Keratinocyte (primary cell): Measurements from ENCODE around the gene AAR2. TPM values are rescaled to one million over a fixed set of nuclear protein-coding genes. Genes with fewer than 3 reads are reported as not detected.

Source experiments
- DNase-seq: peaks from one replicate; pipeline ENCODE4 v3.0.0-alpha.2; 2011; ENCODE audit warnings: low read depth, missing footprints, low spot score
- FAIRE-seq: peaks from 2 replicates; lab custom pipeline; 2011; peaks lifted over from hg19 to GRCh38; lab: Jason Lieb, UNC
- H2AFZ ChIP-seq: 2 replicates; pipeline ENCODE4 v1.6.0; 2012; ENCODE audit warnings: low read length, control low read depth, inconsistent platforms; ENCODE audit not compliant: control insufficient read depth
- H3K27ac ChIP-seq: 2 replicates; pipeline ENCODE4 v1.5.1; 2011; ENCODE audit warnings: low read length; ENCODE audit not compliant: control insufficient read depth, insufficient read depth
- H3K27me3 ChIP-seq: 3 replicates; pipeline ENCODE4 v1.6.0; 2011; ENCODE audit warnings: low read length; ENCODE audit not compliant: control insufficient read depth, insufficient read depth; ENCODE audit errors: extremely low read depth
- H3K36me3 ChIP-seq, 2 experiments: 2 replicates in 1 of 2; 3 replicates in 1 of 2; pipeline ENCODE4 v1.5.1; 2011; ENCODE audit warnings: low read length in 2 of 2, mild to moderate bottlenecking in 1 of 2; ENCODE audit not compliant: control insufficient read depth in 2 of 2, insufficient read depth in 2 of 2; ENCODE audit errors: extremely low read depth in 1 of 2
- H3K4me1 ChIP-seq: 3 replicates; pipeline ENCODE4 v1.5.1; 2011; ENCODE audit warnings: low read length; ENCODE audit not compliant: control insufficient read depth, insufficient read depth; ENCODE audit errors: extremely low read depth
- H3K4me2 ChIP-seq: 3 replicates; pipeline ENCODE4 v1.6.0; 2011; ENCODE audit warnings: low read depth, low read length; ENCODE audit not compliant: control insufficient read depth, insufficient read depth; ENCODE audit errors: extremely low read depth
- H3K4me3 ChIP-seq, 3 experiments: fragments of 200-600 bp in 1 of 3; sonication (generic) in 1 of 3; 2 replicates in 2 of 3; 3 replicates in 1 of 3; pipeline ENCODE4 v1.5.1; 2011 to 2016; ENCODE audit warnings: low read length in 3 of 3, mild to moderate bottlenecking in 3 of 3, control low read depth in 2 of 3, inconsistent platforms in 1 of 3, low read depth in 1 of 3, mixed read lengths in 1 of 3, mixed run types in 1 of 3, moderate library complexity in 1 of 3; ENCODE audit not compliant: control insufficient read depth in 2 of 3, insufficient read depth in 2 of 3; ENCODE audit errors: extremely low read depth in 1 of 3
- H3K79me2 ChIP-seq: 2 replicates; pipeline ENCODE4 v1.6.0; 2012; ENCODE audit warnings: low read length; ENCODE audit not compliant: control insufficient read depth, insufficient read depth
- H3K9ac ChIP-seq: 3 replicates; pipeline ENCODE4 v1.6.0; 2011; ENCODE audit warnings: low read length; ENCODE audit not compliant: control insufficient read depth, insufficient read depth; ENCODE audit errors: extremely low read depth
- H3K9me1 ChIP-seq: 3 replicates; pipeline ENCODE4 v1.6.0; 2011; ENCODE audit warnings: low read length; ENCODE audit not compliant: control insufficient read depth, insufficient read depth; ENCODE audit errors: extremely low read depth
- H3K9me3 ChIP-seq: 2 replicates; pipeline ENCODE4 v1.5.1; 2012; ENCODE audit warnings: low read depth, low read length; ENCODE audit not compliant: control insufficient read depth
- H4K20me1 ChIP-seq: 3 replicates; pipeline ENCODE4 v1.6.0; 2011; ENCODE audit warnings: low read length; ENCODE audit not compliant: control insufficient read depth, insufficient read depth; ENCODE audit errors: extremely low read depth
- EZH2 ChIP-seq: IDR thresholded peaks from one replicate; pipeline ENCODE4 v1.6.1; 2012; ENCODE audit warnings: inconsistent platforms, mild to moderate bottlenecking, low read length, moderate library complexity
- dilution Hi-C: fragments of 300-500 bp; cut with MboI; formaldehyde crosslinking; loops from one replicate; pipeline ENCODE4 v1.7.0; 2020; ENCODE audit warnings: low sequenced_read_pairs; ENCODE audit not compliant: extremely low pct_ligation_motif_present
- polyA plus RNA-seq, 5 experiments: library from polyadenylated mRNA; depleted of rRNA in 3 of 5; stranded (reverse) in 3 of 5; stranded (forward) in 1 of 5; unstranded in 1 of 5; fragments of >200 nt; gene quantifications; 1 replicate in 1 of 5; 2 replicates in 3 of 5; 3 replicates in 1 of 5; pipeline versions ENCODE4 v1.2.1 to v1.2.3, GENCODE V29; 2011 to 2012; ENCODE audit warnings: missing spikeins in 2 of 5, low read depth in 1 of 5, low replicate concordance in 1 of 5
- TF ChIP-seq, protein P1 (sequence below), 3 experiments: IDR thresholded peaks in 1 of 3; conservative IDR thresholded peaks in 1 of 3; optimal IDR thresholded peaks in 1 of 3; 2 replicates in 2 of 3; 3 replicates in 1 of 3; pipeline versions ENCODE3 to v1.5.1; 2011; ENCODE audit warnings: low read length in 3 of 3, mild to moderate bottlenecking in 3 of 3, moderate library complexity in 2 of 3, control low read depth in 1 of 3, inconsistent platforms in 1 of 3; ENCODE audit not compliant: insufficient read depth in 2 of 3; ENCODE audit errors: extremely low read depth in 1 of 3

Gene AAR2
- polyA plus RNA-seq, 1 donor (not counting 4 experiments of a cell fraction or from before 2014, with no cell fraction given), result 20.1 TPM

DNA sequence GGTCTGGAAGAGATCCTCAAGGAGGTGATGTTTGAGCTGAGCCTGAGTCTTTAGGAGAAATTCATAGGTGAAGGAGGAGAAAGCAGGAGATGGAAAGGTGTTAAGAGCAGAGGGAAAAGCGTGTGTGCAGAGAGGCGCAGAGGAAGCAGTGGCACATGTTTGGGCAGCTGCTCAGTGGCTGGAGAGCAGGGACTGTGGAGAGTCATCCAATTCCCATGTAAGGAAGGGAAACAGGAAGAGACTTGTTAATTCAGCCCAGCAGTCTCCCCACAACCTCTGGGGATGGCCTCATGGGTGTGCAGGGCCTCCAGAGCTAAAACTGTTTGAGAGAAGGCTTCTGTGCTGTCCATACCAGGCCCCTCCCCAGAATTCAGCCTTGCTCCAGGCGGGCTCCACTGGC, 16.2 kb downstream of the AAR2 start:
- TF ChIP-seq EZH2, result no peak
- TF ChIP-seq, protein P1, sequence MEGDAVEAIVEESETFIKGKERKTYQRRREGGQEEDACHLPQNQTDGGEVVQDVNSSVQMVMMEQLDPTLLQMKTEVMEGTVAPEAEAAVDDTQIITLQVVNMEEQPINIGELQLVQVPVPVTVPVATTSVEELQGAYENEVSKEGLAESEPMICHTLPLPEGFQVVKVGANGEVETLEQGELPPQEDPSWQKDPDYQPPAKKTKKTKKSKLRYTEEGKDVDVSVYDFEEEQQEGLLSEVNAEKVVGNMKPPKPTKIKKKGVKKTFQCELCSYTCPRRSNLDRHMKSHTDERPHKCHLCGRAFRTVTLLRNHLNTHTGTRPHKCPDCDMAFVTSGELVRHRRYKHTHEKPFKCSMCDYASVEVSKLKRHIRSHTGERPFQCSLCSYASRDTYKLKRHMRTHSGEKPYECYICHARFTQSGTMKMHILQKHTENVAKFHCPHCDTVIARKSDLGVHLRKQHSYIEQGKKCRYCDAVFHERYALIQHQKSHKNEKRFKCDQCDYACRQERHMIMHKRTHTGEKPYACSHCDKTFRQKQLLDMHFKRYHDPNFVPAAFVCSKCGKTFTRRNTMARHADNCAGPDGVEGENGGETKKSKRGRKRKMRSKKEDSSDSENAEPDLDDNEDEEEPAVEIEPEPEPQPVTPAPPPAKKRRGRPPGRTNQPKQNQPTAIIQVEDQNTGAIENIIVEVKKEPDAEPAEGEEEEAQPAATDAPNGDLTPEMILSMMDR (optimal IDR thresholded peaks at IDR 0.05 in 1 of 3, IDR thresholded peaks at IDR 0.05 in 1 of 3, conservative IDR thresholded peaks at IDR 0.05 in 1 of 3; ENCODE audit: extremely low read depth in 1 of 3, insufficient read depth in 2 of 3, low read length in 3 of 3), result no peak
- no peak overlapping the region for H3K4me3 ChIP-seq
- DNase-seq (no peak), FAIRE-seq (peak; percentile 91)
- no peak overlapping the region for H3K9ac ChIP-seq
- no peak overlapping the region for H3K27ac ChIP-seq
- H3K36me3 ChIP-seq, result peaks cover 11 to 25% of the 10 kb centered on the region in 2 experiments
- peaks cover 25% of the 10 kb centered on the region for H3K4me1 ChIP-seq
- dilution Hi-C loops, result no loop called here
- no peaks in the 10 kb centered on the region for H3K9me1 ChIP-seq
- H2AFZ ChIP-seq, result no peak overlapping the region
- H4K20me1 ChIP-seq, result no peaks in the 10 kb centered on the region
- H3K79me2 ChIP-seq, result peaks cover 22% of the 10 kb centered on the region
- H3K4me2 ChIP-seq, result peak overlapping the region; percentile 39
- no peaks in the 10 kb centered on the region for H3K27me3 ChIP-seq
- H3K9me3 ChIP-seq, result no peaks in the 10 kb centered on the region

DNA sequence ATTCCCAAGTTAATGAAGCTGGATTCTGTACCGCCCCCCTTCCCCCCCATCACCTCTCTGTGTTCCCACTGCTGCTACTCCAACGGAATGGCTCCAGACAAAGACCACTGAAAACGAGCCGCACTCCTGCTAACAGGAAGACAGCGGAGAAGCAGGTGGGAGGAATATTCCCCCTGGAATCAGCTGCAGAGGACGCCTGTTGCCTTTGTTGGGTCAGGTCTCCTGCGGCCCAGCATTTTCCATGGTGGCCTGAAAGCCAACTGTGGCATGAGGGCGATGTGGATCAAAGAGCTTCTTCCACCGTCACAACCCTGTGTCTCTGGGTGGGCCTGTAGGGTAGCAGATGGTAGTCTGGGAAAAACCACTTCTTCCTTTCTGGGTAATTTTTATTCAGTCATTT, 16.8 kb downstream of the AAR2 start:
- FAIRE-seq, result no peak
- Histone ChIP-seq H4K20me1 (no peaks in the 10 kb centered on the region), H3K36me3 (peaks cover 9 to 22% of the 10 kb centered on the region in 2 experiments), H2AFZ (no peak overlapping the region), H3K27ac (no peak overlapping the region), H3K9ac (no peak overlapping the region), H3K4me3 (no peak overlapping the region), H3K79me2 (peaks cover 20% of the 10 kb centered on the region), H3K9me1 (no peaks in the 10 kb centered on the region), H3K4me2 (no peak overlapping the region), H3K9me3 (no peaks in the 10 kb centered on the region), H3K27me3 (no peaks in the 10 kb centered on the region), H3K4me1 (peaks cover 25% of the 10 kb centered on the region)
- dilution Hi-C loops, result no loop called here
- TF ChIP-seq, protein P1 (optimal IDR thresholded peaks at IDR 0.05 in 1 of 3, IDR thresholded peaks at IDR 0.05 in 1 of 3, conservative IDR thresholded peaks at IDR 0.05 in 1 of 3; ENCODE audit: extremely low read depth in 1 of 3, insufficient read depth in 2 of 3, low read length in 3 of 3), result no peak
- TF ChIP-seq EZH2, result no peak
- no peak for DNase-seq
